Suppressor macrophage treated with lipopolysaccharide for 4 hours (primary cell): ENCODE results near the gene FCRL3.
"Not testable (repeated sequence)": the region's sequence is repeated elsewhere in the genome, so short reads cannot be mapped to it uniquely, and the experiment has no call there.

ENCODE experiments used
- DNase-seq: peaks from one replicate; pipeline ENCODE4 v3.0.0-alpha.2; 2020

The FCRL3 gene

GRCh38 chr1:157700732-157701131, at the start of gene FCRL3:
TSS of gene FCRL3 (minus strand) at chr1:157700769. CDS start at chr1:157700489, 280 bp downstream.
- DNase-seq, result no peak

- no peak for DNase-seq
Observed at GRCh38 chr1:157748262-157748817, 47.8 kb upstream of the FCRL3 start.

- DNase-seq, result no peak
Observed at GRCh38 chr1:157739229-157739901, 38.8 kb upstream of the FCRL3 start.

GRCh38 chr1:157735991-157736390, 35.4 kb upstream of the FCRL3 start:
- DNase-seq, result not testable (repeated sequence)

GRCh38 chr1:157734321-157734720, 33.8 kb upstream of the FCRL3 start:
- peak; percentile 87 for DNase-seq

GRCh38 chr1:157732755-157733154, 32.2 kb upstream of the FCRL3 start:
- no peak for DNase-seq

GRCh38 chr1:157725221-157725577, 24.6 kb upstream of the FCRL3 start:
- peak; percentile 57 for DNase-seq

GRCh38 chr1:157724537-157725220, 24.1 kb upstream of the FCRL3 start:
- DNase-seq, result peak; percentile 42

- no peak for DNase-seq
Observed at GRCh38 chr1:157723157-157723556, 22.6 kb upstream of the FCRL3 start.

- DNase-seq, result no peak
Observed at GRCh38 chr1:157721985-157722384, 21.4 kb upstream of the FCRL3 start.

- no peak for DNase-seq
Observed at GRCh38 chr1:157715736-157716135, 15.2 kb upstream of the FCRL3 start.

- no peak for DNase-seq
Observed at GRCh38 chr1:157711802-157712201, 11.2 kb upstream of the FCRL3 start.

GRCh38 chr1:157704878-157705277, 4.3 kb upstream of the FCRL3 start:
- no peak for DNase-seq

- DNase-seq, result no peak
Observed at GRCh38 chr1:157703981-157704380, 3.4 kb upstream of the FCRL3 start.

GRCh38 chr1:157702308-157702825, 1.8 kb upstream of the FCRL3 start:
- DNase-seq, result no peak

GRCh38 chr1:157700305-157700704, 264 bp downstream of the FCRL3 start:
- DNase-seq, result no peak

- DNase-seq, result no peak
Observed at GRCh38 chr1:157697781-157698569, 2.6 kb downstream of the FCRL3 start.

- no peak for DNase-seq
Observed at GRCh38 chr1:157696966-157697628, 3.5 kb downstream of the FCRL3 start.

GRCh38 chr1:157695417-157695816, 5.2 kb downstream of the FCRL3 start:
- no peak for DNase-seq

GRCh38 chr1:157691285-157691920, 9.2 kb downstream of the FCRL3 start:
- peak; percentile 43 for DNase-seq

GRCh38 chr1:157682710-157683437, 17.7 kb downstream of the FCRL3 start:
- no peak for DNase-seq
